ENCODE measurements around the gene MEDAG. TPM values are rescaled to one million over a fixed set of nuclear protein-coding genes. Genes with fewer than 3 reads are reported as not detected.

MEDAG gene
- polyA plus RNA-seq, 1 of the 3 experiments (the other 2 are of a cell fraction): not detected

Other genes starting within 250 kb of the MEDAG start
- 1.2 and 1.3 TPM in 2 replicates for gene ALOX5AP, start 170.7 kb upstream of the MEDAG start, polyA plus RNA-seq (2012; rRNA removed)
- not detected in 2 replicates for gene TEX26, start 26.4 kb downstream of the MEDAG start, polyA plus RNA-seq (2012; rRNA removed)